Activated gamma-delta T cell treated with Interleukin-2 at 50 U/mL for 16 hours (primary cell): Measurements from ENCODE around the gene RYR1.
"Not testable (repeated sequence)": the region's sequence is repeated elsewhere in the genome, so short reads cannot be mapped to it uniquely, and the experiment has no call there.

Experiments
- DNase-seq: peaks from one replicate; pipeline ENCODE4 v3.0.0-alpha.2; 2020

Gene RYR1

DNA sequence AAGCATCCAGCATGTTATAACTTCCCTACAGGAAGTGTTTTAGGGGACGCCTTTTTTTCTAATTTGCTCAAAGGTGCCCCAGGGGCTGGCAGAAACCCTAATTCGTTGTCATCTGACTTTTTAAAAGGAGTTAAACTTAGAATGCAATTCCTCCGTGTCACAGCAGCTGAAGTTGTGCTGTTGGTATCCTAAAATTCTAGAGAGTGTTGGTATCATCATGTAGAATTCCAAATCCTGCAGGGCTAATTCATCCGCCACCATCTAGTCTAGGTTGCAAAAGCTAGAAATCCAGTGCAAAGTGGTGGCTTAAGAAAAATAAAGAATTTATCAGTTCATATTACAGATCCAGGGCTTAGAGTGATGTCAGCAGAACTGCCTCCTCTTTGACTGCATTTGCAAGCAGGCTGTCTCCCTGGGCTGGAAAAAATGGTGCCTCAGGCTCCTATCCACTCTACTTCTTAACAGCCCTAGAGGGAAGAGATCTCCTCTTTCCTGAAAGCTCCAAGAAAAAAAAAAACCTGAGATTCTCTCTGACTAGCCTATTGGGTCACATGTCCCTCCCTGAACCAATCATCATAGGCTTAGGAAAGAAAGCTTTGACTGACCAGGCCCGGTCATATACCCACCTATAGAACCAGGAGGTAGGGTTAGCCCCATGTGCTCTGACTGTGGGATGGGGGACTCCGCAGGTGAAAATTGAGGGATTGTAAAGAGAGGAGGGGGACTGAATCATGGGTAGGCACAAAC, 111.3 kb downstream of the RYR1 start:
- DNase-seq, result no peak

DNA sequence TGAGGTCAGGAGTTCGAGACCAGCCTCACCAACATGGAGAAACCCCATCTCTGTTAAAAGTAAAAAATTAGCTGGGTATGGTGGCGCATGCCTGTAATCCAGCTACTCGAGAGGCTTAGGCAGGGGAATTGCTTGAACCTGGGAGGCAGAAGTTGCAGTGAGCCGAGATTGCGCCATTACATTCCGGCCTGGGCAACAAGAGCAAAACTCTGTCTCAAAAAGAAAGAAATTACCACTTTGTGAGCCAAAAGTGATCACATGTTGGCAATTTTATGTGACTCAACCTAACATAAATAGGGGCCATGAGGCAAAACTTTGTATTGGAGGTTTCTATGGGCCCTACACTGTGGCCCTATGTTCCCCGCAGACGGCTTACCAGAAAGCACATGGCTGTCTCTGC, 112.1 kb downstream of the RYR1 start:
- no peak for DNase-seq

DNA sequence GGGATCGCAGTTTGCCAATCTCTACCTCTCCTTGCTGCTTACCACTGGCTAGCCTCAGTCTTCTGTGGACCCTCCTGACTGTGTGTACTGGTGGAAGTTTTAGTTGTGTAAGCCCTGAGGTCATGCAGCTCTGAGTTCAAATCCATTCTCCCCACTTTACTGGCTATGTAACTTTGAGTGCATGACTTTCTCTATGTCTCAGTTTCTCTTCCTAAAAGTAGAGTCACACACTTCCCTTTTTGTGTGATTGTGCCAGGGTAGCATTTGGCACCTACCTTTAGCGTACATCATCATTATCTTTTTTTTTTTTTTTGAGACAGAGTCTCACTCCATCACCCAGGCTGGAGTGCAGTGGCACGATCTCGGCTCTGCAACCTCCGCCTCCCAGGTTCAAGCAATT, 113.9 kb downstream of the RYR1 start:
- DNase-seq, result no peak

DNA sequence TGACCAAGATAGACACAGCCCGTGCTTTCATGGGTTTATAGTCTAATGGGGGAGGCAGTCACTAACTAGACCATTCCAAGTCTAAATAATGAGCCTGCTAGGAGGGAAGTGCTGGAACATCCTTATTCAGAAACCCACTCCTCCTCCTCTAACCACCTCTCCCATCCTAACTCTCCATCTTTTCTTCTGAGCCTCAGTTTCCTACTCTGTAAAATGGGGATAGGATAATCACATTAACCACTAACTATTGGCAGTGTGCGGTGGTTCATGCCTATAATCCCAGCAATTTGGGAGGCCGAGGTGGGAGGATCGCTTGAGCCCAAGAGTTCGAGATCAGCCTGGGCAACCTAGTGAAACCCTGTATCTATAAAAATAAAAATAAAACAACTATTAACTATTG, 115.6 kb downstream of the RYR1 start:
- no peak for DNase-seq

DNA sequence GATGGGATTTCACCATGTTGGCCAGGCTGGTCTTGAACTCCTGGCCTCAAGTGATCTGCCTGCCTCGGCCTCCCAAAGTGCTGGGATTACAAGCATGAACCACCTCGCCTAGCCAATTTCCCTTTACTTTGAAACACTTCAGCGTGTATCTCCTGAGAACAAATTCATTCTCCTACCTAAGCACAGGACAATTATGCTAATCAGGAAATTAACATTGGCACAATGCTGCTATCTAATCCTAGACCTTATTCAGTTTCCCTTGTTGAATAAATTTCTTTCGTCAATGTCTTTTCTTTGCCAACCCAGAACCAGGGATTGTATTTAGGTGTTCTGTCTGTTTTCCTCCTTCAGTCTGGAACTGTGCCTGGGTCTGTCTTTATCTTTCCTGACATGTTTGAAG, 116.5 kb downstream of the RYR1 start:
- DNase-seq, result no peak

DNA sequence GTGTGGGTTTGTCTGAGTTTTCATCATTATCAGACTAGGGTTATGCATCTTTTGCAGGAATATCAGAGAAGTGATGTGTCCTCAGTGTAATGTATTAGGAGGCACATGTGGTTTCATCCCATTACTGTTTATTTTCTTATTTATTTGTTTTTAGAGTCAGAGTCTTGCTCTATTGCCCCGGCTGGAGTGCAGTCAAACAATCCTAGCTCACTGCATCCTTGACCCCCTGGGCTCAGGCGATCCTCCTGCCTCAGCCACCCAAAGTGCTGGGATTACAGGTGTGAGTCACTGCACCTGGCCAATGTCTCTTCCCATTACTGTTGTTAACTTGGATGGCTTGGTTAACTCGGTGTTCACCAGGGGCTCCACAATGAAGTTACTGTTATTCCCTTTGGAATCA, 116.9 kb downstream of the RYR1 start:
- no peak for DNase-seq

DNA sequence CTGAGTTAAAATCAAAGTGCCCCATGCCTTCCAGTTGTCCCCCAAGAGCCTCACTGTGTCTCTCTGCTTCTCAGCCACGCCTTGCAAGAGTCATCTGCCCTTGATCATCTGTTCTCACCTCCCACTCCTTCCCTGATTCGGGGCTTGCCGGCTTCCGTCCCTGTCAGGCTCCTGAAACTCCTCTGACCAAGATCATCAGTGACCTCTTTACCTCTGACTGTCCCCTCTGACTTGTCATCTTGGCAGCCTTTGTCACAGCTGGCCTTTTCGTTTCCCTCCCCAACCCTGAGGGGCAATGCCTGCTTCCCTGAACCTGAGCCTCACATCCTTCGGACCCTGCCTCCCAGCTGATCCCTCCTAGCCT, 117.9 kb downstream of the RYR1 start:
- DNase-seq, result peak; percentile 22

DNA sequence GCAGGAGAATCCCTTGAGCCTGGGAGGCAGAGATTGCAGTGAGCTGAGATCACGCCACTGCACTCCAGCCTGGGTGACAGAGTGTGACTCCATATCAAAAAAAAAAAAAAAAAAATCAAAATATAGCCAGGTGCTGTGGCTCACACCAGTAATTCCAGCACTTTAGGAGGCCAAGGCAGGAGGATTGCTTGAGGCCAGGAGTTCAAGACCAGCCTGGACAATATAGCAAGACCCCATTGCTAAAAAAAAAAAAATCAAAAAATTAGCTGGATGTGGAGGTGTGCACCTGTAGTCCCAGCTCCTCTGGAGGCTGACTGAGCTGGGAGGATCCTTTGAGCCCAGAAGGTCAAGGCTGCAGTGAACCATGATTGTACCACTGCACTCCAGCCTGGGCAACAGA, 119.7 kb downstream of the RYR1 start:
- not testable (repeated sequence) for DNase-seq

DNA sequence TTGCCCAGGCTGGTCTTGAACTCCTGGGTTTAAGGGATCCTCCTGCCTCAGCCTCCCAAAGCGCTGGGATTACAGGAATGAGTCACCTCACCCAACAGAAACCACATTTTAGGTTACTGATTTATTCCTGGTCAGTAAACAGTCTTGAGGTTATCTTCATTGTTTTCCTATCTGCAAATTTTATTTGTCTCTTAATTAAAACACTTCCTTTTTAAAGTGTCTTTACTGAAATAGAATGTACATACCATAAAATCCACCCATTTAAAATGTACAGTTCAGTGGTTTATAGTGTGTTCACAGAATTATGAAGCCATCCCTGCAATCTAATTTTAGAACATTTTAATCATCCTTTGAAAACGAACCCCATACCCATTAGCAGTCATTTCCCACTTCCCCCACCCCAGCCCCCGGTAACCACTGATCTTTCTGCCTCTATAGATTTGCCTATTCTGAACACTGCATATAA, 121.2 kb downstream of the RYR1 start:
- no peak for DNase-seq

DNA sequence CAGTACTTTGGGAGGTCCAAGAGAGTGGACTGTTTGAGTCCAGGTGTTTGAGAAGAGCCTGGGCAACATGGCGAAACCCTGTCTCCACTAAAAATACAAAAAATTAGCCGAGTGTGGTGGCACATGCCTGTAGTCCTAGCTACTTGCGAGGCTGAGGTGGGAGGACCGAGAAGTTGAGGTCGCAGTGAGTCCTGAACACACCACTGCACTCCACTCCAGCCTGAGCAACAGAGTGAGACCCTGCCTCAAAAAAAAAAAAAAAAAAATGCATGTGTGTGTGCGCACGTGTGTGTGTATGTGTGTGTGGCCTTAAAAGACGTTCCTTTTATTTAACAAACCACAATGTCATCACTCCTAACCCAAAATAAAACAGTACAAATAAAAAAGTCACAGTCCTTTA, 121.7 kb downstream of the RYR1 start:
- no peak for DNase-seq

DNA sequence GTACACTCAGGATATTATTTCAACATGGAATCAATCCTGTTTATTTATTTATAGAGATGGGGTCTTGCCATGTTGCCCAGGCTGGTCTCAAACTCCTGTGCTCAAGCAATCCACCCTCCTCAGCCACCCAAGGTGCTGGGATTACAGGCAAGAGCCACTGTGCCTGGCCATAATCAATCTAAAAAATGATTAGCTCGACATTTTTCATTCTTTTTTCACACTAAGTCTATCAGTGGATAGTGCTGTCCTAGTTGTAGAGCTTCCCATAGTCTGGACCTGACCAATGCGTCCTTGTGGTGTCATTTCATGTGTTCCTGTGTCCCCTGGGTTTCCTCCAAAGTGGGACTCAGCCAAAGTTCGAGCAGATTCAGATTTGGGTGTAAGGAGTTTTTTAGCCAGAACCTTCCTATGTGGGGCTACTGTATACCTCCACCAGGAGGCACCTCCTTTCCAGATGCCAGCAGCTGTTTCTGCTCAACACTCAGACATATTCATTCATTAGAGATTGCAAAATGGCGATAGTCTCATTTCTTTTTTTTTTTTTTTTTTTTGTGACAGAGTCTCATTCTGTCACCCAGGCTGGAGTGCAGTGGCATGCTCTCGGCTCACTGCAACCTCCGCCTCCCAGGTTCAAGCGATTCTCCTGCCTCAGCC, 123.2 kb downstream of the RYR1 start:
- DNase-seq, result no peak

DNA sequence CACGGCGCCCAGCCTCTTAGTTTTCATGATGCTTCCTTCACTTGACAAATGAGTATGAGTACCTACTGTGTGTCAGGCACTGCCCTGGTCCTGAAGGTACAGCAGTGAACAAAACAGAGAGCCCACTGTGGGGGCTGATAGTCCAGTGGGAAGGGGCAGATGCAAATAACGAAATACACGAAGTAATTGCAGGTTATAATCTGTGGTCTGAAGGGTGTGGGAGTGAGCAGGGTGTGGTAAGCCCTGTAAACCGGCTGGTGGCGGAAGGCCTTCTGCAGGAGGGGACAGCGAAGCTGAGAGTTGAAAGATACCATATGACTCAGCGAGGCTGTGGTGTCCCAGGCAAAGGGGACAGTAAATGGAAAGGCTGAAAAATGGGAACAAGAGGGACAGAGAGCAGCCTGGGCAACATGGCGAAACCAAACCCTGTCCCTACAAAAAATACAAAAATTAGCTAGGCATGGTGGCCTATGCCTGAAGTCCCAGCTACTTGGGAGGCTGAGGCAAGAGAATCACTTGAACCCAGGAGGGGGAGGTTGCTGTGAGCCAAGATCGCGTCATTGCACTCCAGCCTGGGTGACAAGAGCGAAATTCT, 123.8 kb downstream of the RYR1 start:
- DNase-seq, result peak; percentile 38

DNA sequence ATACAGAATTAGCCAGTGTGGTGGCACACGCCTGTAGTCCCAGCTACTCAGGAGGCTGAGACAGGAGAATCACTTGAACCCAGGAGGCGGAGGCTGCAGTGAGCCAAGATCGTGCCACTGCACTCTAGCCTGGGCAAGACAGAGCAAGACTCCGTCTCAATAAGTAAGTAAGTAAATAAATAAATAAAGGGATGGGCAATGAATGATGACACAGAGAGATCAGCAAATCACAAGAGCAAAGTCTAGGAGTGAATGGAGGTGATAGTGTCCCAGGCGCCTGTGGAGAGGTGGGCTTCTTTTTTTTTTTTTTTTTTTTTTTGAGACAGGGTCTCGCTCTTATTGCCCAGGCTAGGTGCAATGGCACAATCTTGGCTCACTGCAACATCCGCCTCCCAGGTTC, 125.4 kb downstream of the RYR1 start:
- DNase-seq, result not testable (repeated sequence)

DNA sequence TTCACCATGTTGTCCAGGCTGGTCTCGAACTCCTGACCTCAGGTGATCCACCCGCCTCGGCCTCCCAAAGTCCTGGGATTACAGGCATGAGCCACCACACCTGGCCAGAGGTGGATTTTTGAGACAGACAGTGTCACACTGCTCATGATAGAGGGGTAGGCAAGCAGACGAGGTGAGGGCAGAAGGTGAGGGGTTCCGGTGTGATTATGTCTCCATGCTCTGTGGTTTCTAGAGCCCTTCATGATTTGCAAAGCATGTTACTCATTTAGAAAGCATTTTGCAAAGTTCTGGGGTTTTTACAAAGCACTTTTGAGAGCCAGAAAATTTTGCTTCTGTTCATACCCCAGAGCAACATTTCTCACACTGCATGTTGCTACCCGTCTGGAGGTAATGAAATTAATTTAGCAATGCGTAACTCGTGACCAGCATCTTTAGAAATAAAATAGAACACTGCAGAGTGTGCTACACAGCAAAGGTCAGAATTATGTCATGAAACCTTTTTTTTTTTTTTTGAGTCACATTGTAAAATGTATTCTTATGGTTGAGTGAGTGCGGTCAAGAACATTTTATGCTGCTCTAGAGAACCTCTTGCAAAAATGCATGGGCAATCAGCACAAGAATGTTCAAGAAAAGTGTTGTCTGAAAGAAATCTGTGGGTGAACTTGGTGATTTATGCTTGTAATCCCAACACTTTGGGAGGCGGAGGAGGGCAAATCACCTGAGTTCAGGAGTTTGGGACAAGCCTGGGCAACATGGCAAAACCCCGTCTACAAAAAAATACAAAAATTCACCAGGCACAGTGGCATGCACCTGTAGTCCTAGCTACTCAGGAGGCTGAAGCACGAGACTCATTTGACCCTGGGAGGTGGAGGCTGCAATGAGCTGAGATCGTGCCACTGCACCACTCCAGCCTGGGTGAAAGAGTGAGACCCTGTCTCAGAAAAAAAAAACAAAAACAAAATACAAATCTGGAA, 126.2 kb downstream of the RYR1 start:
- DNase-seq, result peak; percentile 53

DNA sequence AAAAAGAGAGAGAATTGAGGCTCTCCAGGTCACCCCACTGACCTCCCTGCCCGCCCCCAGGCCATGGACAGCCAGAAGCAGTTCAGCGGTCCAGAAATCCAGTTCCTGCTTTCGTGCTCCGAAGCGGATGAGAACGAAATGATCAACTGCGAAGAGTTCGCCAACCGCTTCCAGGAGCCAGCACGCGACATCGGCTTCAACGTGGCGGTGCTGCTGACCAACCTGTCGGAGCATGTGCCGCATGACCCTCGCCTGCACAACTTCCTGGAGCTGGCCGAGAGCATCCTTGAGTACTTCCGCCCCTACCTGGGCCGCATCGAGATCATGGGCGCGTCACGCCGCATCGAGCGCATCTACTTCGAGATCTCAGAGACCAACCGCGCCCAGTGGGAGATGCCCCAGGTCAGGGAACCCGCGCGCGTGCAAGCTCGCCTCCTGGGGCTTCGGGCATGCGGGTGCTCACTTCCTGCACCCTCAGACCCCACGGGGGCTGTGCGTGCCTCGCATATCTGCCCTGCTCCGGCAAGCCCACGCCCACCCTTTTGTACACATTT, 127.6 kb downstream of the RYR1 start:
- no peak for DNase-seq

DNA sequence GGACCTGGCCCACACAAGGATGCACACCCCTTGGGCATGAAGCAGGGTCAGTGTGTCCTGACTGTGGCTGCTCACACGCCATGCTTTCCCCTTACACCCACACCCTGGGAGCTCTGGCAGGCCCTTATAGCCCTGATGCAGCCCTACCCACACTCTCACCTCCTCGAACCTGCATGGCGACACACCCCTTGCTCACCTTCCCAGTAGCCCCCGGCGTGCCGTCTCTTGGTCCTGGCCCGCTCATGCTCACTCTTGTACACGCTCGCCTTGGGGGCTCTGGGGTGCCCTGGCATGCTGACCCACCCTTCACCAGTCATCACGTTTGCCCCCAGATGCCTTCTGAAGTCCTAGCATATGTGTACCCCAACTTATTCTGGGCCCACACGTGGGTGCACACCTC, 128.2 kb downstream of the RYR1 start:
- no peak for DNase-seq

DNA sequence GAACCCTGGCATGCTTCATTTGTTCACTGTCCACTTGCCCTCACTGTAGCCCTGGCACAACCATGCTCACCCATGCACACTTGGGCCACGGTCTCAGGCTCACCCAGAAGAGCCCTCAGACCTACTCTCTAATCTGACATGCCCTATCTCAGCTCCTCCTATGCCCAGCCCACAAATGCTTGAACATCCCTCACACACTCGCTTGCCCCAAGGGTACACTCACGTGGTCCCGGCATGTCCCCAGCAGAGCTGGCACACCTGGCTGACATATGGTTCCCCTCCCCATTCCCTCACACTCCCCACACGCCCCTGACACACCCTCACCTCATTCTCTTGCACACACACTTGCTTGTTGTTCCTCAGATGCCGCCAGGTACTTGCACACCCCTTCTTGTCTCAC, 128.6 kb downstream of the RYR1 start:
- DNase-seq, result no peak

DNA sequence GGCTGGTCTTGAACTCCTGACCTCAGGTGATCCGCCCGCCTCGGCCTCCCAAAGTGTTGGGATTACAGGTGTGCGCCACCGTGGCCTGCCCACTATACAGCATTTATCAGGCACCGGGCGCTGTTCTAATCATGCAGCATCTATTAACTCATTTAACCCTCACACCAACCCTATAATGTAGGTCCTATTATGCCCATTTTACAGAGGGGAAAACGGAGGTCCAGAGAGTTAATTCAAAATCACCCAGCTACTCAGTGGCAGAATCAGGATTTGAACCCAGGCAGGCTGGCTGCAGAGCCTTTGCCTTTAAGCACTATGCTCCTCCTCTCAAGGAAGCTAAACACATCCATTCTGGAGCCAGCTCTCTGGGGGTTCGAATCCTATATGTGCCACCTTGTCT, 130.0 kb downstream of the RYR1 start:
- DNase-seq, result no peak

DNA sequence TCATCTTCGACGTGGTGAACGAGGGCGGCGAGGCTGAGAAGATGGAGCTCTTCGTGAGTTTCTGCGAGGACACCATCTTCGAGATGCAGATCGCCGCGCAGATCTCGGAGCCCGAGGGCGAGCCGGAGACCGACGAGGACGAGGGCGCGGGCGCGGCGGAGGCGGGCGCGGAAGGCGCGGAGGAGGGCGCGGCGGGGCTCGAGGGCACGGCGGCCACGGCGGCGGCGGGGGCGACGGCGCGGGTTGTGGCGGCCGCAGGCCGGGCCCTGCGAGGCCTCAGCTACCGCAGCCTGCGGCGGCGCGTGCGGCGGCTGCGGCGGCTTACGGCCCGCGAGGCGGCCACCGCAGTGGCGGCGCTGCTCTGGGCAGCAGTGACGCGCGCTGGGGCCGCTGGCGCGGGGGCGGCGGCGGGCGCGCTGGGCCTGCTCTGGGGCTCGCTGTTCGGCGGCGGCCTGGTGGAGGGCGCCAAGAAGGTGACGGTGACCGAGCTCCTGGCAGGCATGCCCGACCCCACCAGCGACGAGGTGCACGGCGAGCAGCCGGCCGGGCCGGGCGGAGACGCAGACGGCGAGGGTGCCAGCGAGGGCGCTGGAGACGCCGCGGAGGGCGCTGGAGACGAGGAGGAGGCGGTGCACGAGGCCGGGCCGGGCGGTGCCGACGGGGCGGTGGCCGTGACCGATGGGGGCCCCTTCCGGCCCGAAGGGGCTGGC, 131.6 kb downstream of the RYR1 start:
- DNase-seq, result peak; percentile 19

DNA sequence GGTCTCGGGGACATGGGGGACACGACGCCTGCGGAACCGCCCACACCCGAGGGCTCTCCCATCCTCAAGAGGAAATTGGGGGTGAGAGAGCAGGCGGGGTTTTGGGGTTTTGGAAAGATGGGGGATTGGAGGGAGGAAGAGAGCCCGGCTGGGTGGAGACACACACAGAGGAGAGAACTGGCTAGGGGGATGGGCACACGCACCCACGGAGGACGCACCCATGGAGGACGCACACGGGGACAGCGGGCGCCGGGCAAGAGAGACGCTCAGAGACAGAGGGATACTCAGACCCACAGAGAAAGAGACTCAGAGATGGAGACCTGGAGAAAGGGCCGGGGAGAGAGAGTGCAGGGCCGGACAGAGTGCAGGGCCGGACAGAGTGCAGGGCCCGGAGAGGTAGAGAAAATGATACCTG, 132.2 kb downstream of the RYR1 start:
- DNase-seq, result no peak

DNA sequence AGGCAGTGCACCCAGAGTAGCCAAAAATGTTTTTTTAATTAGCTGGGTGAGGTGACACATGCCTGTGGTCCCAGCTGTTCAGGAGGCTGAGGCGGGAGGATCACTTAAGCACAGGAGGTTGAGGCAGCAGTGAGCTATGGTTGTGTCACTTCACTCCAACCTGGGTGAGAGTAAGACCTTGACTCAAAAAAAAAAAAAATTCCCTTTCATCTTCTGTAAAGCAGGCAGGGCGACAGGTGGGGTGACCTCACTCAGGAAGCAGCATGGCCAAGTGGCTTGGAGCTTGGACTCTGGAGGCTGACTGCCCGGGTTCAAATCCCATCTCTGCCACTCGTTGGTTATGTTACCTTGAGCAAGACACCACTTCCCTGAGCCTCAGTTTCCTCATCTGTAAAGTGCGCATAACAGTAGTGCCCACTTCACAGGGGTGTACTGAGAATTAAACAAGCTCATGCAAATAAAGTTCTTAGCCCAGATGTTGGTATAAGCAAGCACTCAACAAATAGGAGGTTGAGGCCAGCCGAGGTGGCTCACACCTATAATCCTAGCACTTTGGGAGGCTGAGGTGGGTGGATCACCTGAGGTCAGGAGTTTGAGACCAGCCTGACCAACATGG, 136.0 kb downstream of the RYR1 start:
- no peak for DNase-seq

DNA sequence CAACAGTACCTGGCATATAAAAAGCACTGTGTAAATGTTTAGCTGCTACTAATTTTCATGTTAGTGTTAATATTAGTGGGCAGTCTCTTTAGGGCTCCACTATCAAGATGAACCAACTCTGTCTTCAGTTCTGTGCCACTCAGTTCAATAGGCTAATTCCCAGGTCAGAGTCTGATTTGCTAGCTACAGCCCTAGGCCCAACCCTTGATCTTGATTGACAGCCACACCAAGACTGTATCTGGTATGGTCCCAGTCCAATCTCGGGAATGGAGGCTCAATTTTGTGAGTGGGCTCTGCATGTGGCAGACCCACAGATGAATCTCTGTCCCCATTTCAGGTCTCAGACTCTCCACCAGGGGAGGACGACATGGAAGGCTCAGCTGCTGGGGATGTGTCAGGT, 138.2 kb downstream of the RYR1 start:
- no peak for DNase-seq
